COLO668 (cell line): ENCODE data around the gene LZTFL1.

Experiments used
- DNase-seq: peaks from one replicate; lab custom pipeline; 2025; ENCODE audit not compliant: unreplicated experiment; lab: John Stamatoyannopoulos, UW

The LZTFL1 gene

DNA sequence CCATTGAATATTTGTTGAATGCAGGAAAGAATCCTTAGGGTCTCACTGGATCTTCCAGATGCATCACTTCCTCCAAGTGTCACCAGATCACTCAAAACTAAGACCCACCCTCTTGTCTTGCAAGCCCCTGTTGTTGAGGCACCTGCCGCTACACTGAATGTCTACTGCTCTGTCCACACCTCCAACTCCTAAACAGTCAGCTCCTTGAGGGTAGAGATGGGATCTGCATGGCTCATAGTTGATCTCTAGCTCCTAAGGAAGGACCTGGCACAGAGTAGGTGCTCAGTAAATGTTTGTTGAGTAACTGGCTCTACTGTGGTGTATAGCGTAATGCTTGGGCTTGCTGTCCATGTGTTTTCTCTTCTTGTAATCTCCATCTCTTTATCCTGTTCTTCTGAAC, 54.4 kb downstream of the LZTFL1 start:
- DNase-seq = no peak

- no peak for DNase-seq
Measured at GRCh38 chr3:45786801-45787495, 55.0 kb downstream of the LZTFL1 start.

GRCh38 chr3:45785605-45786150, 56.2 kb downstream of the LZTFL1 start:
- DNase-seq = no peak

- DNase-seq = no peak
Measured at GRCh38 chr3:45783667-45784066, 58.3 kb downstream of the LZTFL1 start.

- DNase-seq = no peak
Measured at GRCh38 chr3:45782381-45782780, 59.5 kb downstream of the LZTFL1 start.

- no peak for DNase-seq
Measured at GRCh38 chr3:45781841-45782240, 60.1 kb downstream of the LZTFL1 start.

DNA sequence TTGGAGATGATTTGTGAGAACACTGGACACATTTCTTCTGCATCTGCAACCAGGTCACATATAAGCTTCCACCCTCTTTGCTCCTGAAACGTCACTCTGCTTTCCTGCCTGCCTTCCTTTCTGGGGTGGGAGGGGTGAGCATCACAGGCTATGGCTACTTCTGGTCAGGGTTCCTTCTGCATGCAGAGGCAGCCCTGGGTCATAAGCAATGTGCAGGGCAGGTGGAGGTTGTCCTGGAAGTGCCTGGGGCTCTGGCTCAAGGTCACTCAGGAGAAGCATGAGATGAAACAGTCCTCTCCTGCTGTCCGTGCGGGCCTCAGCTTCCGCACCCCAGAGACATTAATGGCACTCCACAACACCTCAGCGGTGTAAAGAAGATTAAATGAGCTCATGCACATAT, 60.6 kb downstream of the LZTFL1 start:
- no peak for DNase-seq

DNA sequence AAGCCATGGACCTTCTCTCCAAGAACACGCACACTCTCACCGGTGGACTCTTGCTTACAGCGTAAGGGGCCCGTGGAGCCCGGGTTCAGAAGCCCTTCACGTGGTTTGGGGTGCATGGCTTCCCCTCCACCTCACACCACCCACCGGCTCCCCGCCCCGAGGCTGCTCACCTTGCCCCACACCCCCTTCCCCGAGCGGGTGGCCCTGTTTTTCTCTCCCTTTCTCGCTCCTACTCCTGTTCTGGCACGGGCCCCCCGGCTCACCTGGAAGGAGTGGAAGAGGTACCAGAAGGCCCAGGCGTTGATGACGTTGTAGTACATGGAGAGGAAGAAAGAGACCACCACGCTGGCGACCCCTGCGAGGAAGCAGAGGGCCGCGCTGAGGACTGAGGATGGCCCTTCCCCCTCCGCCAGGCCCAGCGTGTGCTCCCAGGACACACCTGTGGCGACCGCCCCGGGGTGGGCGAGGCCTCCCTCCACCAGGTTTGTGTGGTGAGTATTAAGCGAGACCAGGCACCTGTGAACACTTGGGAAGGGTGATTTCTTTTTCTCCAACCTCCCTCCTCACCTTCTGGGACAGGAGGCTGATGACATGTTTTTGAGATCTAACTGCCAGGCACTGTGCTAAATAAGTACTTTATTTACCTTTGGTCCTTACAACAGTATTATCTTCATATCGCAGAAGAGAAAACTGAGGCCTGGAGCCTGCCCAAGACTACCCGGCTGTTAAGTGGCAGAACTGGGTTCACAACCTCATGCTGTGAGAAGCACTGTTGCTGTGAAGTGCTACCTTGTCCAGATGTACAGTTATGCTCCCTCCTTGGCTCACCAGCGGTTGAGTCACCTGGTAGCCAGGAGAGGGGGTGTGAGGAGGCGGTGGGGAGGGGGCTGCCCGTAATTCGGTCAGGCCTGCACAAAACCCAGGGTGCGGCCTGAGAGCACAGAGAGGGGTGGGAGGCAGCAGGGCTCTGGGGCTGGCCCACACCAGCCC, 61.9 kb downstream of the LZTFL1 start:
- DNase-seq = no peak

GRCh38 chr3:45778761-45779201, 63.1 kb downstream of the LZTFL1 start:
- DNase-seq = no peak

GRCh38 chr3:45777746-45778386, 64.1 kb downstream of the LZTFL1 start:
- DNase-seq = no peak

- no peak for DNase-seq
Measured at GRCh38 chr3:45777111-45777745, 64.7 kb downstream of the LZTFL1 start.

DNA sequence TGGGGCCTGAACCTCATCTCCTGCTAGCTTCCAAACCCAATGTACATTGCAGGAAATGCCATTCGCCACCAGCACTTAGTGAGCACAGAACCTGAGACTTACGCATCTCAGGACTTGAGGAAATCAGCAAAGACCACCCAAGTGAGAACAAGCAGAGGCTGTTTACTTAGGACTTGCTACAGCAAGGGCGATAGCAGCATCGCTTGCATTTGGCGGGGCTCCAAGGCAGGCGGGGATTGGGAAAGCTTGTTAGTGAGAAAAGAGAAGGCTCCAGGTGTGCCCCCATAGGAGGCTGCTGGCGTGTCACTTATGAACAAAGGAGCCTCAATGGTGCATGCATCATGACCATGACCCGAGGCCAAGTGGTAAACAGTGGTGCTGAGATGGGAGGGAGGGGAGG, 65.3 kb downstream of the LZTFL1 start:
- DNase-seq = peak; percentile 12

DNA sequence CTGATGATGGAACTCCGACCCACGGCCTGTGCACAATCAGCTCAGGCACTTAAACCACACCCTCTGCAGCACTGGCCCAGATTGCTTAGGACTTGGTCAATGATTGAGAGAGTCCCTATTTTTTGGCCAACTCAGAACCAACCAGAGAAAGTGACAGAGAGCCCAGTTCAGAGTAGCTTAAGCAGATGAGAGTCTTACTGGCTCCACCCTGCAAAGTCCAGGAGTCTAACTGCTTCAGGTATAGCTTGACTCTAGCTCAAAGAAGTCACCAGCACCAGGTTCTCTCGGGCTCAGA, 65.7 kb downstream of the LZTFL1 start:
- no peak for DNase-seq

- DNase-seq = no peak
Measured at GRCh38 chr3:45775571-45776300, 66.2 kb downstream of the LZTFL1 start.

GRCh38 chr3:45774581-45775521, 67.1 kb downstream of the LZTFL1 start:
- no peak for DNase-seq

- DNase-seq = no peak
Measured at GRCh38 chr3:45773714-45774449, 68.0 kb downstream of the LZTFL1 start.
